PC-3 (cell line): ENCODE data around the gene TAS1R1.

Source experiments
- CTCF ChIP-seq: fragments of 300-600 bp; sonication (generic); conservative IDR thresholded peaks from 2 replicates; pipeline ENCODE4 v1.5.1; 2017; ENCODE audit warnings: antibody characterized with exemption, low read depth, mild to moderate bottlenecking, low read length
- EZH2 ChIP-seq: fragments of 300-600 bp; sonication (generic); IDR thresholded peaks from one replicate; pipeline ENCODE4 v1.6.1; 2017; ENCODE audit warnings: antibody characterized with exemption, mild to moderate bottlenecking, low read length; ENCODE audit not compliant: unreplicated experiment

GRCh38 chr1:6569033-6569432 lies 13.9 kb downstream of the TAS1R1 start:
- TF ChIP-seq CTCF (no peak), EZH2 (no peak)
